ENCODE measurements around the gene TPGS1. TPM values are rescaled to one million over a fixed set of nuclear protein-coding genes. Genes with fewer than 3 reads are reported as not detected.

The TPGS1 gene
- total RNA-seq, 2 experiments from 2014 or later = 8.9 to 9.3 TPM

- intact Hi-C loops (cut with micrococcal nuclease) = no loop called here
- ChIA-PET POLR2A (interaction anchor here (0.6 kb wide), 1 partner anchor 37 kb away, joined by 3 read pairs; no protein-coding TSS in a partner anchor), CTCF (interaction anchor here (0.7 kb wide), 1 partner anchor 36 kb away, joined by 3 read pairs; no protein-coding TSS in a partner anchor)
- peaks cover 20% of the 10 kb centered on the region for H3K4me1 Mint-ChIP-seq (ENCODE audit: low read depth)
- DNase-seq (no peak), ATAC-seq (no peak)
- peaks cover 9% of the 10 kb centered on the region for H3K36me3 Mint-ChIP-seq (ENCODE audit: low read depth)
- H3K9me3 Mint-ChIP-seq = no peaks in the 10 kb centered on the region
- H3K27me3 Mint-ChIP-seq = no peaks in the 10 kb centered on the region
- no peak overlapping the region for H3K27ac Mint-ChIP-seq
- no peak overlapping the region for H3K4me3 Mint-ChIP-seq
- TF ChIP-seq CTCF (IDR thresholded peaks at IDR 0.05) = no peak
These were observed 40.8 kb downstream of the TPGS1 start for GRCh38 chr19:547836-548720.

DNA sequence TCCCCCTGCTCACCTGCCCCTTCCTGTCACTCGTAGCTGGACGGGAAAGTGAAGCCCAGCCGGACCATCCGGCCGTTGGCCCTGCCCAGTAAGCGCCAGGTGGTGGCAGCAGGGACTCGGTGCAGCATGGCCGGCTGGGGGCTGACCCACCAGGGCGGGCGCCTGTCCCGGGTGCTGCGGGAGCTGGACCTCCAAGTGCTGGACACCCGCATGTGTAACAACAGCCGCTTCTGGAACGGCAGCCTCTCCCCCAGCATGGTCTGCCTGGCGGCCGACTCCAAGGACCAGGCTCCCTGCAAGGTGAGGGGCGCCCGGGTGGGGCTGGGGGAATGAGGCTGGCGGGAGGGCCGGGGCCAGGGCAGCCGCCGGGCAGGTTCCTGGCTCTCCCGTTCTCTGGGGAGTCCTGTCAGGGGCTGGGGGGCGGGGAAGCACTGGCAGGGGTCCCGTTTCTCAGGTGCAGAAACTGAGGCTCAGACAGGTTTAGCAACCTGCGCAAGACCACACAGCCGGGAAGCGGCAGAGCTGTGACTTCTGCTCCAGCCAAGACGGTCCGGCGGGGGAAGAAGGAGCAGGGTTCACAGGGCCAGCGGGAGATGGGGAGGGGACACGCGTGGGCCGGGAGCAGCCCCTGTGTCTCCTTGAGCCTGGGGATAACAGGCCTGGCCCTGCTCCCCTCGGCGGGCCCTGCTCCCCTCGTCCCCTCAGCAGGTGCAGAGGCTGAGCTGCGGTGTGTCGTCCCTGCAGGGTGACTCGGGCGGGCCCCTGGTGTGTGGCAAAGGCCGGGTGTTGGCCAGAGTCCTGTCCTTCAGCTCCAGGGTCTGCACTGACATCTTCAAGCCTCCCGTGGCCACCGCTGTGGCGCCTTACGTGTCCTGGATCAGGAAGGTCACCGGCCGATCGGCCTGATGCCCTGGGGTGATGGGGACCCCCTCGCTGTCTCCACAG is 41.9 kb downstream of the TPGS1 start:
- ChIA-PET POLR2A (no interaction called here), CTCF (no interaction called here)
- Mint-ChIP-seq H3K4me3 (no peak overlapping the region), H3K27me3 (no peaks in the 10 kb centered on the region), H3K27ac (no peak overlapping the region), H3K4me1 (ENCODE audit: low read depth) (peaks cover 13% of the 10 kb centered on the region), H3K36me3 (ENCODE audit: low read depth) (peaks cover 9% of the 10 kb centered on the region), H3K9me3 (no peaks in the 10 kb centered on the region)
- TF ChIP-seq CTCF (IDR thresholded peaks at IDR 0.05) = no peak
- DNase-seq (no peak), ATAC-seq (no peak)
- intact Hi-C loops (cut with micrococcal nuclease) = no loop called here

DNA sequence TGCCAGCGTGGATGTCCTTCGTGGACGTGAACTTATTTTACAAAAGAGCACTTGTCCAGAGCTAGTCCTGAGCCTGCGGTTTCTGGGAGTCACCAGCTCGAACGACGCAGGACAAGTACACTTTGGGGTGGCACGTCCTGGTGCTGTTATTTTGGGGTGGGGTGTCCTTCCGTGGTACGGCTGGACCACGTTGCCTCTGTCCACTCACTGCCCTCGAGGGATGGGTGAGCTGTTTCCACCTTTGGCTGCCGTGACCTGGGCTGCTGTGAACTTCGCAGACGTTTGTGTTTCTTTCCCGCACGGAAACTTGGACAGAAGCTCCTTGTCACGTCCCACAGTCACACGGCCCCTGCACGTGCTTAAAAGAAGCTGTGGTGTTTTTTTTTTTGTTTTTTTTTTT is 47.5 kb downstream of the TPGS1 start:
- ATAC-seq = no peak
- no peaks in the 10 kb centered on the region for H3K4me1 Mint-ChIP-seq (ENCODE audit: low read depth)
- ChIA-PET POLR2A (interaction anchor here (2.2 kb wide), 1 partner anchor 17 kb away, joined by 8 read pairs; the partner anchor contains the start of gene BSG), CTCF (no interaction called here)
- no peaks in the 10 kb centered on the region for H3K9me3 Mint-ChIP-seq
- H3K36me3 Mint-ChIP-seq (ENCODE audit: low read depth) = no peaks in the 10 kb centered on the region
- DNase-seq = no peak
- no peak overlapping the region for H3K4me3 Mint-ChIP-seq
- TF ChIP-seq CTCF (IDR thresholded peaks at IDR 0.05) = no peak
- no peaks in the 10 kb centered on the region for H3K27me3 Mint-ChIP-seq
- no peak overlapping the region for H3K27ac Mint-ChIP-seq
- intact Hi-C loops (cut with micrococcal nuclease) = no loop called here

GRCh38 chr19:555474-555808 is 48.1 kb downstream of the TPGS1 start:
- CTCF ChIA-PET = no interaction called here
- Mint-ChIP-seq H3K27ac (no peak overlapping the region), H3K27me3 (no peaks in the 10 kb centered on the region), H3K36me3 (ENCODE audit: low read depth) (no peaks in the 10 kb centered on the region), H3K4me1 (ENCODE audit: low read depth) (no peaks in the 10 kb centered on the region), H3K4me3 (no peak overlapping the region), H3K9me3 (no peaks in the 10 kb centered on the region)
- no peak for DNase-seq
- POLR2A ChIA-PET = interaction anchor here (2.2 kb wide), 1 partner anchor 16 kb away, joined by 8 read pairs; the partner anchor contains the start of gene BSG
- no peak for ATAC-seq
- intact Hi-C loops (cut with micrococcal nuclease) = no loop called here
- no peak for TF ChIP-seq CTCF (IDR thresholded peaks at IDR 0.05)

All from activated CD8-positive, alpha-beta T cell treated with anti-CD3 and anti-CD28 coated beads for 36 hours (primary cell).